Colonic mucosa (tissue), 4 donors: Measurements from ENCODE around the gene QPCT. TPM values are rescaled to one million over a fixed set of nuclear protein-coding genes. Genes with fewer than 3 reads are reported as not detected.

Experiments
- DNase-seq: peaks from one replicate; pipeline ENCODE4 v3.0.0-alpha.2; 2020
- H3K27ac ChIP-seq: fragments of 200-600 bp; one replicate; pipeline ENCODE4 v1.8.0; 2021
- H3K27me3 ChIP-seq: fragments of 200-600 bp; one replicate; pipeline ENCODE4 v1.8.0; 2021
- H3K36me3 ChIP-seq: fragments of 200-600 bp; one replicate; pipeline ENCODE4 v1.8.0; 2021
- H3K4me1 ChIP-seq: fragments of 200-600 bp; one replicate; pipeline ENCODE4 v1.8.0; 2021; ENCODE audit warnings: mild to moderate bottlenecking
- H3K4me3 ChIP-seq: fragments of 200-600 bp; one replicate; pipeline ENCODE4 v1.8.0; 2021
- H3K9ac ChIP-seq, 2 donors: one replicate each; pipeline ENCODE4 v1.7.0; 2013; ENCODE audit warnings: control low read depth in 2 of 2, low read depth in 2 of 2, low read length in 2 of 2
- H3K9me3 ChIP-seq: fragments of 200-600 bp; one replicate; pipeline ENCODE4 v1.8.0; 2021
- intact Hi-C: fragments of 100-400 bp; cut with DNase I; formaldehyde crosslinking; loops from one replicate; pipeline ENCODE4 v1.14.1; 2022
- total RNA-seq, 2 donors: library from RNA; stranded (reverse); fragmentation: NEBNext Ultra II Directional in 1 of 2; extraction: Animal tissue kit (Norgen Biotek cat#: 25700) in 1 of 2; gene quantifications; one replicate each; pipeline ENCODE4 v1.2.1, GENCODE V29; 2021
- TF ChIP-seq, protein P1 (sequence below): fragments of 200-600 bp; IDR thresholded peaks from one replicate; pipeline ENCODE4 v1.8.0; 2022; ENCODE audit warnings: antibody characterized with exemption, mild to moderate bottlenecking
- donor health status: healthy.
- donor health status: DM: no; HTN: no; CAD: no.
- donor health status: DM: no; HTN: no; CAD: no.

The QPCT gene
- total RNA-seq, 2 donors from 2014 or later: 5.3 to 10.7 TPM

DNA sequence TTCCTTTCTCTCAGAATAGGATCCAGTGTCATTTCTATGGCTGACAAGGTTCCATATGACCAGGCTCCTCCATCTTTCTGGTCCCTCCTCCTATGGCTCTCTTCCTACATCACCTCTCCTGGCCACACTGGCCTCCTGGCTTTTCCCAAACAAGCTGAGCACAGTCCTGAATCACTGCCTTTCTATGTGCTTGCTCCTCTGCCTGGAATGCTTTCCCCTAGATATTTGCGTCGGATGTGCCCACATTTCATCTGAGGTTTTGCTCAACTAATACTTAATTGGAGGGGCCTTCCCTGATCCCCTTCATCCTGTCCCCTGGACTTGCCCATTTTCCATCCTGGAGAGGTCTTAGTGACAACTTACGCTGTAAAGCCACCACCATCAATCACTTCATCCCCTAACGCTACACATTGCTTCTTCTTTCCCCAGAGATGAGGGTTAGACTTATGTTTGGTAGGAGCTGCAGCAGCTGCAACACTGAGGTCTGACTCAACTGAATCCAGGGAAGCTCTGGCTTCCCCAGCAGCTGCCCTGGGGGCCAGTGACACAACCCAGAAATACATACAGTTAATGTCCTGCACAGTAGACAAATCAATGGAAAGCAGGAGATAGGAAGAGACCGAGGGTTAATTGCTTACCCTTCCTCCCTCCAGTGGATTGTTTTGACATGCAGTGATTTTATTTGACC, 42.9 kb downstream of the QPCT start:
- no peaks in the 10 kb centered on the region for H3K9me3 ChIP-seq
- peaks cover 5% of the 10 kb centered on the region for H3K4me1 ChIP-seq
- DNase-seq: no peak
- no peak overlapping the region for H3K27ac ChIP-seq
- intact Hi-C loops: no loop called here
- no peak overlapping the region for H3K9ac ChIP-seq
- TF ChIP-seq, protein P1, sequence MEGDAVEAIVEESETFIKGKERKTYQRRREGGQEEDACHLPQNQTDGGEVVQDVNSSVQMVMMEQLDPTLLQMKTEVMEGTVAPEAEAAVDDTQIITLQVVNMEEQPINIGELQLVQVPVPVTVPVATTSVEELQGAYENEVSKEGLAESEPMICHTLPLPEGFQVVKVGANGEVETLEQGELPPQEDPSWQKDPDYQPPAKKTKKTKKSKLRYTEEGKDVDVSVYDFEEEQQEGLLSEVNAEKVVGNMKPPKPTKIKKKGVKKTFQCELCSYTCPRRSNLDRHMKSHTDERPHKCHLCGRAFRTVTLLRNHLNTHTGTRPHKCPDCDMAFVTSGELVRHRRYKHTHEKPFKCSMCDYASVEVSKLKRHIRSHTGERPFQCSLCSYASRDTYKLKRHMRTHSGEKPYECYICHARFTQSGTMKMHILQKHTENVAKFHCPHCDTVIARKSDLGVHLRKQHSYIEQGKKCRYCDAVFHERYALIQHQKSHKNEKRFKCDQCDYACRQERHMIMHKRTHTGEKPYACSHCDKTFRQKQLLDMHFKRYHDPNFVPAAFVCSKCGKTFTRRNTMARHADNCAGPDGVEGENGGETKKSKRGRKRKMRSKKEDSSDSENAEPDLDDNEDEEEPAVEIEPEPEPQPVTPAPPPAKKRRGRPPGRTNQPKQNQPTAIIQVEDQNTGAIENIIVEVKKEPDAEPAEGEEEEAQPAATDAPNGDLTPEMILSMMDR: no peak
- H3K27me3 ChIP-seq: no peaks in the 10 kb centered on the region
- H3K36me3 ChIP-seq: no peaks in the 10 kb centered on the region
- H3K4me3 ChIP-seq: no peak overlapping the region

DNA sequence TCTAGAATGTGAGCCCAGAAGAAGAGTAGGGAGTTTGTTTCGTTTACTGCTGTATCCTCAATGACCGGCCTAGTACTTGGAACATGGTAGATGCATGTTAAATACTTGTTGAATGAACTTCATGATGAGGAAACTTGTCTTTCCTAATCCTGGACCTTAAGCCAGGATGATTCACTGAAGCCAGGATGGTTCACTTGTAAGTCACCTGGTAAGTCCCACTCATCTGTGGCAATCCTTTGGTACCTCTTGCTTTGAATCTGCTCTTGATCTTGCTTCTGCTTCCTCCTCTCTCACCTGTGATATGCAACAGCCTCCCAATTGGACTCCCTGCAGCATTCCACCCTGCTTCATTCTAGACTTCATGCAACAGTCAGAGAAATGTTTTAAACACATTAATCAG, 43.6 kb downstream of the QPCT start:
- peaks cover 5% of the 10 kb centered on the region for H3K4me1 ChIP-seq
- H3K9ac ChIP-seq: no peak overlapping the region
- H3K9me3 ChIP-seq: no peaks in the 10 kb centered on the region
- TF ChIP-seq, protein P1: no peak
- intact Hi-C loops: no loop called here
- no peak overlapping the region for H3K27ac ChIP-seq
- H3K36me3 ChIP-seq: no peaks in the 10 kb centered on the region
- H3K4me3 ChIP-seq: no peak overlapping the region
- no peak for DNase-seq
- H3K27me3 ChIP-seq: no peaks in the 10 kb centered on the region

DNA sequence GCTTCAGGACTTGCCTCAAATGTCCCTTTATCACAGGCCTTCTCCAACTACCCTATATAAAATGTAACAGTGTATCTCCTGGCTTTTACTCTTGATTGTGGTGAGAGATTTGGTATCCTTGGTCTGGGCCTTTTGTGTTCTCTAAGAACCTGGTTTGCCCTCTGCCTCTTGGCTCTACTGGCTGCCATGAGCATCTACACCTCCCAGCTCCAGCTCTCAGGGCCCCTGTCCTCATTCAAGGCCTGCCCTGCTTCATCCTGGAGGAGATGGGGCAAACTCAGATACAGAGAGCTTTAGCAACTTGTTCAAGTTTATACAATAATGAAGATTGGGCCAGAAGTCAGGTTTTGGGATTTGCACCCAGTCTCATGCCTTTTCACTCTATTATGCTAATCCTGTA, 45.0 kb downstream of the QPCT start:
- Histone ChIP-seq H3K9me3 (no peaks in the 10 kb centered on the region), H3K27ac (no peak overlapping the region), H3K9ac (no peak overlapping the region), H3K4me1 (peaks cover 5% of the 10 kb centered on the region), H3K27me3 (no peaks in the 10 kb centered on the region), H3K36me3 (no peaks in the 10 kb centered on the region), H3K4me3 (no peak overlapping the region)
- intact Hi-C loops: no loop called here
- TF ChIP-seq, protein P1: no peak
- no peak for DNase-seq

DNA sequence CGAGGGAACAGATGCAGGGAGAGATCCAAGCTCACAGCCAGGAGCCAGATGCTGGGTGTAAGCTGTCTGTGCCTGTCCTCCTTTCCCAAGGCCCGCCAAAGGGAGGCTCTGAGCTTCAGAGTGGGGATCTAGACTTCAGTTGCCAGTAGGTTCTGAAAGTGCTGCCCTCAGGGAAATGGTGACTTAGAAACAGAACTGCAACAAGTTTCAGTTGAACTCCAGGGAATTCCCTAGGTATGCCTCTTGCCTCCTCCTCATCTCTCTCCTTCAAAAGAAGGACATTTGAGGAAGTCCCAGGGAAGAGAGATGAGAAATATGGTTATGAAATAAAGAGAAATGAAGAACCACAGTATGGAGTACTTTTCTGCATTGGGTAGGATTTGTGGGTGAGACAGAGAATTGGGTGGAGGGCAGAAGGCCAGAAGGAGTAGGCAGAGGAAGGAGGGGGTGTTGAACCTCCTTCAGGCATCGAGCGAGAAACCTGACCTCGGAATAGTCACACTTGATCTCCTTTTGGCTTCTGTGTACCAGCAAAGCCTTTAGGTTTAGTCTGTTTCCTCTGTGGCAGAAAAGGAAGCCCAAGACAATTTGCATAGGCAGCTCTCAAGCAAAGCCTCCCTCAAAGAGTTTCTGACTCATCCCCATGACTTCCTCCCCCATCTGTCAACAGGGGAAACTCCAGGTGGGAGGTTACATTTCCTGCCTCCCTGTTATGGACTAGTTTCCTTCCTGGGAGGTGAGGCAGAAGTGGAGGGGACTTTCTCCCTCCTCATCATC, 45.7 kb downstream of the QPCT start:
- peaks cover 5% of the 10 kb centered on the region for H3K4me1 ChIP-seq
- no peak overlapping the region for H3K4me3 ChIP-seq
- no peaks in the 10 kb centered on the region for H3K27me3 ChIP-seq
- intact Hi-C loops: loop anchor here (5.0 to 10.0 kb wide), 2 partner anchors 482 to 885 kb away; no protein-coding TSS in a partner anchor
- no peak overlapping the region for H3K9ac ChIP-seq
- TF ChIP-seq, protein P1: no peak
- H3K27ac ChIP-seq: peak overlapping the region; percentile 55
- DNase-seq: no peak
- H3K9me3 ChIP-seq: no peaks in the 10 kb centered on the region
- H3K36me3 ChIP-seq: no peaks in the 10 kb centered on the region

DNA sequence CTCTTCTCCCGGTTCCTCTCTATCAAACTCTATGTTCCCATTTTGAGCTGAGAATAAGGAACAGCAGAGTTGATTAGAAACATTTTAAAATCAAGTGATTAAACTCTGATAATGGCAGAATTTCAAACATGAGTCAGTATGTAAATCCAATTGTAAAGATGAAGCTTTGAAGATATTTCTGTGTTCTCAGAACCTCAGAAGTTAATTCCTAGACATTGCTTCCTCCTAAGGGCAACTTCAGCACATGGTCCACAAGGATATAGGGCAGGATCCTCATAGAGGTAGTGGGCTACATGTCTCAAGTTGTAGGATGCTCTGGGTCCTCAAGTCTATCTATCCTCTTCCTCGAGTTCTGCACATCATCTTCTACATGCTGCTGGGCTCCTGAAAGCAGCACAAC, 46.3 kb downstream of the QPCT start:
- no peak overlapping the region for H3K4me3 ChIP-seq
- no peaks in the 10 kb centered on the region for H3K27me3 ChIP-seq
- peak overlapping the region; percentile 13 for H3K27ac ChIP-seq
- intact Hi-C loops: loop anchor here (5.0 to 10.0 kb wide), 2 partner anchors 482 to 884 kb away; no protein-coding TSS in a partner anchor
- H3K4me1 ChIP-seq: peaks cover 5% of the 10 kb centered on the region
- H3K36me3 ChIP-seq: no peaks in the 10 kb centered on the region
- H3K9ac ChIP-seq: no peak overlapping the region
- no peak for DNase-seq
- TF ChIP-seq, protein P1: no peak
- H3K9me3 ChIP-seq: no peaks in the 10 kb centered on the region
